Loucy (cell line): ENCODE data around the gene B9D1.

Experiments used
- H2AFZ ChIP-seq: fragments of 200-600 bp; sonication (generic); 2 replicates; pipeline ENCODE4 v1.6.0; 2016; ENCODE audit warnings: antibody characterized with exemption, mild to moderate bottlenecking, low read length, moderate library complexity
- H3F3A ChIP-seq: fragments of 200-600 bp; 2 replicates; pipeline ENCODE4 v1.6.0; 2016; ENCODE audit warnings: antibody characterized with exemption, low read depth, mild to moderate bottlenecking
- H3K27me3 ChIP-seq: fragments of 200-600 bp; sonication (generic); 2 replicates; pipeline ENCODE4 v1.6.1; 2014; ENCODE audit warnings: low read length, mild to moderate bottlenecking; ENCODE audit not compliant: insufficient read depth, poor library complexity, severe bottlenecking
- H3K36me3 ChIP-seq: fragments of 200-600 bp; sonication (generic); 2 replicates; pipeline ENCODE4 v1.6.1; 2016; ENCODE audit warnings: low read length; ENCODE audit not compliant: insufficient read depth
- H3K4me1 ChIP-seq: fragments of 200-600 bp; sonication (generic); 2 replicates; pipeline ENCODE4 v1.5.1; 2014; ENCODE audit warnings: low read length, mild to moderate bottlenecking; ENCODE audit not compliant: insufficient read depth, poor library complexity, severe bottlenecking
- H3K4me2 ChIP-seq: fragments of 200-600 bp; sonication (generic); 2 replicates; pipeline ENCODE4 v1.6.0; 2014; ENCODE audit warnings: antibody characterized with exemption, low read length, low read depth, mild to moderate bottlenecking; ENCODE audit not compliant: poor library complexity, severe bottlenecking
- H3K4me3 ChIP-seq: fragments of 200-600 bp; sonication (generic); 2 replicates; pipeline ENCODE4 v1.5.1; 2014; ENCODE audit warnings: low read length, mild to moderate bottlenecking, mixed read lengths; ENCODE audit not compliant: poor library complexity, severe bottlenecking
- H3K79me2 ChIP-seq: fragments of 200-600 bp; sonication (generic); 2 replicates; pipeline ENCODE4 v1.6.1; 2014; ENCODE audit warnings: low read length; ENCODE audit not compliant: insufficient read depth
- H3K9ac ChIP-seq: fragments of 200-600 bp; sonication (generic); 2 replicates; pipeline ENCODE4 v1.6.0; 2014; ENCODE audit warnings: mild to moderate bottlenecking, low read depth, low read length, moderate library complexity; ENCODE audit not compliant: poor library complexity, severe bottlenecking
- H3K9me2 ChIP-seq: fragments of 200-600 bp; sonication (generic); replicated peaks from 2 replicates; pipeline ENCODE4 v1.6.1; 2016; ENCODE audit warnings: low read depth, low read length, mixed read lengths
- H3K9me3 ChIP-seq: fragments of 200-600 bp; sonication (generic); 2 replicates; pipeline ENCODE4 v1.6.1; 2014; ENCODE audit warnings: mild to moderate bottlenecking, antibody characterized with exemption, low read length, low read depth; ENCODE audit not compliant: insufficient read depth
- H4K20me1 ChIP-seq: fragments of 200-600 bp; sonication (generic); 2 replicates; pipeline ENCODE4 v1.6.0; 2014; ENCODE audit warnings: antibody characterized with exemption, low read length, mild to moderate bottlenecking; ENCODE audit not compliant: insufficient read depth, poor library complexity, severe bottlenecking
- EZH2phosphoT487 ChIP-seq: fragments of 200-600 bp; IDR thresholded peaks from 2 replicates; pipeline ENCODE4 v1.6.1; 2018; ENCODE audit warnings: antibody characterized with exemption, mild to moderate bottlenecking, moderate library complexity, borderline replicate concordance
- TF ChIP-seq, protein P1 (sequence below): fragments of 200-600 bp; sonication (generic); conservative IDR thresholded peaks from 2 replicates; pipeline ENCODE4 v1.5.1; 2014; ENCODE audit warnings: mild to moderate bottlenecking, antibody characterized with exemption, low read length

Gene B9D1

DNA sequence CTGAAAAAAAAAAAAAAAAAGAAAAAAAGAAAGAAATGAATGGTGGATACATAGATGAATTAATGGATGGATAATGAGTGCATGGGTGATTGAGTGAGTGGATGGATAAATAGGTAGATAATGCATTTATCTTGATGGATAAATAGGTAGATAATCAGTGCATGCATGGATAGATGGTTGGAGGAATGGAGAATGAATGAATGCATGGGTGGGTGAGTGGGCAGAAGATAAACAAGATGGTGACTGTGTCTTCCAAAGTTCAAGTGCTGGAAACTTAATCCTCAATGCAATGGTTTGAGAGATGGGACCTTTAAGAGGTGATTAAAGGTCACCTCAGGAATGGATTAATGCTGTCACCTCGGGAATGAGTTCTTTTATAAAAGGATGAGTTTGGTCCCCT lies 41.7 kb upstream of the B9D1 start:
- no peak overlapping the region for H3K4me3 ChIP-seq
- TF ChIP-seq EZH2phosphoT487 = no peak
- TF ChIP-seq, protein P1, sequence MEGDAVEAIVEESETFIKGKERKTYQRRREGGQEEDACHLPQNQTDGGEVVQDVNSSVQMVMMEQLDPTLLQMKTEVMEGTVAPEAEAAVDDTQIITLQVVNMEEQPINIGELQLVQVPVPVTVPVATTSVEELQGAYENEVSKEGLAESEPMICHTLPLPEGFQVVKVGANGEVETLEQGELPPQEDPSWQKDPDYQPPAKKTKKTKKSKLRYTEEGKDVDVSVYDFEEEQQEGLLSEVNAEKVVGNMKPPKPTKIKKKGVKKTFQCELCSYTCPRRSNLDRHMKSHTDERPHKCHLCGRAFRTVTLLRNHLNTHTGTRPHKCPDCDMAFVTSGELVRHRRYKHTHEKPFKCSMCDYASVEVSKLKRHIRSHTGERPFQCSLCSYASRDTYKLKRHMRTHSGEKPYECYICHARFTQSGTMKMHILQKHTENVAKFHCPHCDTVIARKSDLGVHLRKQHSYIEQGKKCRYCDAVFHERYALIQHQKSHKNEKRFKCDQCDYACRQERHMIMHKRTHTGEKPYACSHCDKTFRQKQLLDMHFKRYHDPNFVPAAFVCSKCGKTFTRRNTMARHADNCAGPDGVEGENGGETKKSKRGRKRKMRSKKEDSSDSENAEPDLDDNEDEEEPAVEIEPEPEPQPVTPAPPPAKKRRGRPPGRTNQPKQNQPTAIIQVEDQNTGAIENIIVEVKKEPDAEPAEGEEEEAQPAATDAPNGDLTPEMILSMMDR = no peak
- H3K27me3 ChIP-seq = no peaks in the 10 kb centered on the region
- H3K9me3 ChIP-seq = no peaks in the 10 kb centered on the region
- no peaks in the 10 kb centered on the region for H3K36me3 ChIP-seq
- H3K9ac ChIP-seq = no peak overlapping the region
- H3K9me2 ChIP-seq = no peaks in the 10 kb centered on the region
- no peaks in the 10 kb centered on the region for H3K4me1 ChIP-seq
- H3K4me2 ChIP-seq = no peak overlapping the region
- no peak overlapping the region for H2AFZ ChIP-seq
- no peaks in the 10 kb centered on the region for H3K79me2 ChIP-seq
- no peaks in the 10 kb centered on the region for H4K20me1 ChIP-seq
- H3F3A ChIP-seq = no peaks in the 10 kb centered on the region

DNA sequence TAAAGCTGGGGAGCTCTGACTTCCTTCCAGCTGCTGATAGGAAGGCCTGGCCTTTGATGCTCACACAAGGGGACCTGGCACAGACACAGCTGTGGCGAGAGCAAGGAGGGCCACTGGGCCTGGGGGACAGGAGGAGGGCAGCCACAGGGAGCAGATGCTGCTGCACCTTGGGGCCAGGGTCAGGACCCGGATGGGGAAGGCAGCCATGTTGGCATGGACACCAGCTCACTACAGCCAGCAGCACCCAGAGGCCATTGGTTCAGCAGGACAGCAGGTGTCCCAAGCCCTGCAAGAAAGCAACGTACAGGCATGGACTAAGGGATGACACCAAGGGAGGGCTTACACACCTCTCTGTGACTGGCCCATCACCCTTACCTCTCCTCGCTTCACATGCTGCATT lies 40.5 kb upstream of the B9D1 start:
- Histone ChIP-seq H2AFZ (no peak overlapping the region), H3K9ac (no peak overlapping the region), H3K36me3 (no peaks in the 10 kb centered on the region), H3F3A (no peaks in the 10 kb centered on the region), H3K27me3 (no peaks in the 10 kb centered on the region), H3K4me2 (no peak overlapping the region), H3K9me2 (no peaks in the 10 kb centered on the region), H3K9me3 (no peaks in the 10 kb centered on the region), H3K79me2 (no peaks in the 10 kb centered on the region), H3K4me3 (no peak overlapping the region), H3K4me1 (peaks cover 8% of the 10 kb centered on the region), H4K20me1 (no peaks in the 10 kb centered on the region)
- TF ChIP-seq, protein P1 = no peak
- no peak for TF ChIP-seq EZH2phosphoT487

DNA sequence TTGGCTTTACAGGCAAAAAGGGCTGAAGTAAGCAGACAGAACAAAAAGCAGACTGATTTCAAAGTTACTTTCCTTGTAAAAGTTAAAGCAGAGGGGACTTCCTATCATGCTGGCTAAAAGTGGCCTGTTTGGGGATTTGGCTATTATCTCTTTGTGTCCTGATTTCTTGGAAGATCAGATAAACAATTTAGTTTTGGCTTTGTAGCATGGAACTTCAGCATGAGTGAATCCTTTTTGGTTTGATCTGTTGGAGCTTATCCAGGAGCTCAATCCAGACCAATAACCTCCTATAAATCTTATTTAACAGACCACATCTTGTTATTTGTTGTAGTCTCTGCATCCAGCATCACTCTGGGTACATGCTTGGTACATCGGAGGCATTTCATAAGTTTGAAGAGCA lies 39.6 kb upstream of the B9D1 start:
- Histone ChIP-seq H3K9me3 (no peaks in the 10 kb centered on the region), H3F3A (no peaks in the 10 kb centered on the region), H3K36me3 (no peaks in the 10 kb centered on the region), H2AFZ (no peak overlapping the region), H3K4me3 (no peak overlapping the region), H3K4me2 (no peak overlapping the region), H4K20me1 (no peaks in the 10 kb centered on the region), H3K79me2 (no peaks in the 10 kb centered on the region), H3K9me2 (no peaks in the 10 kb centered on the region), H3K27me3 (no peaks in the 10 kb centered on the region), H3K9ac (no peak overlapping the region), H3K4me1 (peaks cover 8% of the 10 kb centered on the region)
- TF ChIP-seq EZH2phosphoT487 = no peak
- TF ChIP-seq, protein P1 = no peak
